Esophagus squamous epithelium (tissue), 4 donors: ENCODE results near the gene ZCCHC9.

Source experiments
- POLR2A ChIP-seq, 4 donors: fragments of 450-650 bp; IDR thresholded peaks; one replicate each; pipeline ENCODE4 v1.6.1; 2017; ENCODE audit warnings: antibody characterized with exemption in 4 of 4, mild to moderate bottlenecking in 4 of 4, moderate library complexity in 3 of 4
- TF ChIP-seq, protein P1 (sequence below), 6 experiments: fragments of 450-650 bp in 4 of 6; fragments of 200-600 bp in 2 of 6; sonication (generic) in 2 of 6; IDR thresholded peaks; one replicate each; pipeline ENCODE4 v1.5.1; 2016 to 2019; ENCODE audit warnings: antibody characterized with exemption in 6 of 6, mild to moderate bottlenecking in 4 of 6, moderate library complexity in 4 of 6

- TF ChIP-seq, protein P1, sequence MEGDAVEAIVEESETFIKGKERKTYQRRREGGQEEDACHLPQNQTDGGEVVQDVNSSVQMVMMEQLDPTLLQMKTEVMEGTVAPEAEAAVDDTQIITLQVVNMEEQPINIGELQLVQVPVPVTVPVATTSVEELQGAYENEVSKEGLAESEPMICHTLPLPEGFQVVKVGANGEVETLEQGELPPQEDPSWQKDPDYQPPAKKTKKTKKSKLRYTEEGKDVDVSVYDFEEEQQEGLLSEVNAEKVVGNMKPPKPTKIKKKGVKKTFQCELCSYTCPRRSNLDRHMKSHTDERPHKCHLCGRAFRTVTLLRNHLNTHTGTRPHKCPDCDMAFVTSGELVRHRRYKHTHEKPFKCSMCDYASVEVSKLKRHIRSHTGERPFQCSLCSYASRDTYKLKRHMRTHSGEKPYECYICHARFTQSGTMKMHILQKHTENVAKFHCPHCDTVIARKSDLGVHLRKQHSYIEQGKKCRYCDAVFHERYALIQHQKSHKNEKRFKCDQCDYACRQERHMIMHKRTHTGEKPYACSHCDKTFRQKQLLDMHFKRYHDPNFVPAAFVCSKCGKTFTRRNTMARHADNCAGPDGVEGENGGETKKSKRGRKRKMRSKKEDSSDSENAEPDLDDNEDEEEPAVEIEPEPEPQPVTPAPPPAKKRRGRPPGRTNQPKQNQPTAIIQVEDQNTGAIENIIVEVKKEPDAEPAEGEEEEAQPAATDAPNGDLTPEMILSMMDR (IDR thresholded peaks at IDR 0.05), result no peak
- TF ChIP-seq POLR2A (IDR thresholded peaks at IDR 0.05), result no peak
These were observed 32.7 kb upstream of the ZCCHC9 start for GRCh38 chr5:81268521-81269196.
